Fibroblast of lung (primary cell): ENCODE measurements around the gene CSF2. TPM values are rescaled to one million over a fixed set of nuclear protein-coding genes. Genes with fewer than 3 reads are reported as not detected.

Experiments used
- DNase-seq, 2 donors: peaks; one replicate each; pipeline versions ENCODE4 v3.0.0 to v3.0.0-alpha.2; 2010; ENCODE audit warnings: low read depth in 2 of 2
- H2AFZ ChIP-seq: 2 replicates; pipeline ENCODE4 v1.5.1; 2012; ENCODE audit warnings: low read length, control low read depth, inconsistent platforms
- H3K27ac ChIP-seq: 2 replicates; pipeline ENCODE4 v1.5.1; 2011; ENCODE audit warnings: low read length, control low read depth; ENCODE audit not compliant: insufficient read depth
- H3K27me3 ChIP-seq: 2 replicates; pipeline ENCODE4 v1.5.1; 2011; ENCODE audit warnings: mild to moderate bottlenecking, low read length; ENCODE audit not compliant: control insufficient read depth, insufficient read depth
- H3K36me3 ChIP-seq: 2 replicates; pipeline ENCODE4 v1.5.1; 2011; ENCODE audit warnings: low read length; ENCODE audit not compliant: control insufficient read depth, insufficient read depth
- H3K4me1 ChIP-seq: 2 replicates; pipeline ENCODE4 v1.5.1; 2011; ENCODE audit warnings: low read length; ENCODE audit not compliant: control insufficient read depth, insufficient read depth; ENCODE audit errors: extremely low read depth
- H3K4me2 ChIP-seq: 2 replicates; pipeline ENCODE4 v1.5.1; 2011; ENCODE audit warnings: low read length, control low read depth; ENCODE audit not compliant: insufficient read depth; ENCODE audit errors: extremely low read depth
- H3K4me3 ChIP-seq, 4 experiments: fragments of 200-600 bp in 1 of 4; sonication (generic) in 1 of 4; replicated peaks in 1 of 4; 2 replicates each; pipeline ENCODE4 v1.5.1; 2011 to 2016; ENCODE audit warnings: low read length in 4 of 4, low read depth in 3 of 4, mild to moderate bottlenecking in 3 of 4, control low read depth in 2 of 4, inconsistent platforms in 1 of 4, mixed read lengths in 1 of 4; ENCODE audit not compliant: insufficient read depth in 1 of 4; ENCODE audit errors: control extremely low read depth in 1 of 4
- H3K79me2 ChIP-seq: 2 replicates; pipeline ENCODE4 v1.5.1; 2012; ENCODE audit warnings: mild to moderate bottlenecking, low read length, inconsistent platforms; ENCODE audit not compliant: control insufficient read depth, insufficient read depth
- H3K9ac ChIP-seq: 2 replicates; pipeline ENCODE4 v1.5.1; 2011; ENCODE audit warnings: mild to moderate bottlenecking, low read length, control low read depth; ENCODE audit not compliant: insufficient read depth
- H3K9me3 ChIP-seq: 2 replicates; pipeline ENCODE4 v1.5.1; 2012; ENCODE audit warnings: low read depth, low read length; ENCODE audit not compliant: control insufficient read depth, insufficient read depth
- H4K20me1 ChIP-seq: 2 replicates; pipeline ENCODE4 v1.5.1; 2011; ENCODE audit warnings: low read length; ENCODE audit not compliant: control insufficient read depth, insufficient read depth; ENCODE audit errors: extremely low read depth
- EZH2 ChIP-seq: IDR thresholded peaks from 2 replicates; pipeline ENCODE4 v1.5.1; 2012; ENCODE audit warnings: low read length, control low read depth, mild to moderate bottlenecking; ENCODE audit errors: missing control alignments
- polyA plus RNA-seq, 2 donors: library from polyadenylated mRNA; depleted of rRNA in 1 of 2; stranded (reverse) in 1 of 2; unstranded in 1 of 2; fragments of >200 nt; gene quantifications; 2 replicates each; pipeline ENCODE4 v1.2.1, GENCODE V29; 2011 to 2012; ENCODE audit warnings: missing spikeins in 1 of 2
- total RNA-seq: library from RNA; depleted of rRNA; stranded (reverse); fragments of >200 nt; gene quantifications from 2 replicates; pipeline ENCODE4 v1.2.1, GENCODE V29; 2014
- TF ChIP-seq, protein P1 (sequence below), 2 donors: IDR thresholded peaks in 1 of 2; conservative IDR thresholded peaks in 1 of 2; 1 replicate in 1 of 2; 2 replicates in 1 of 2; pipeline ENCODE4 v1.5.1; 2011 to 2012; ENCODE audit warnings: low read length in 2 of 2, control low read depth in 1 of 2, inconsistent platforms in 1 of 2, low read depth in 1 of 2, mild to moderate bottlenecking in 1 of 2

Gene CSF2
- total and polyA plus RNA-seq, 2 donors (not counting 1 experiment from before 2014, with no cell fraction given) = 0.09 to 0.66 TPM

DNA sequence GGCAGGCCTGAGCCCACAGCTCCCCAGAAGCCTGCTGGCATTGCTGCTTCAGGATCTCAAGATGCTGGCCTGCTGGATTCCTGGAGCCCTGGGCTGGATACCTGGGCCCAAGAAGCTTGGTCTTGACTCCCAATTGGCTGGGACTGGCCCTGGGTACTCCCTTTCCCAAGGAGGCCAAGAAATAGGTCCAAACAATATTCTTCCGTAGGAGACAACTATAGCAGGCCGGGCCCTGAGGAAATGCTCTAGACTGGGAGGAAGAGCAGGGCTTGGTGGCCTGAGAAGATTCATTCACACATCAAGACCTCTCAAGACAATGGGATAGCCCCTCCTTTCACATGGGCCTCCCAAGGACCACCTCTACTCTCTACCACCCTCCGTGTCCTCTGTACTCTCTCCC lies 7.9 kb downstream of the CSF2 start:
- DNase-seq = no peak
- H3K4me2 ChIP-seq = no peak overlapping the region

DNA sequence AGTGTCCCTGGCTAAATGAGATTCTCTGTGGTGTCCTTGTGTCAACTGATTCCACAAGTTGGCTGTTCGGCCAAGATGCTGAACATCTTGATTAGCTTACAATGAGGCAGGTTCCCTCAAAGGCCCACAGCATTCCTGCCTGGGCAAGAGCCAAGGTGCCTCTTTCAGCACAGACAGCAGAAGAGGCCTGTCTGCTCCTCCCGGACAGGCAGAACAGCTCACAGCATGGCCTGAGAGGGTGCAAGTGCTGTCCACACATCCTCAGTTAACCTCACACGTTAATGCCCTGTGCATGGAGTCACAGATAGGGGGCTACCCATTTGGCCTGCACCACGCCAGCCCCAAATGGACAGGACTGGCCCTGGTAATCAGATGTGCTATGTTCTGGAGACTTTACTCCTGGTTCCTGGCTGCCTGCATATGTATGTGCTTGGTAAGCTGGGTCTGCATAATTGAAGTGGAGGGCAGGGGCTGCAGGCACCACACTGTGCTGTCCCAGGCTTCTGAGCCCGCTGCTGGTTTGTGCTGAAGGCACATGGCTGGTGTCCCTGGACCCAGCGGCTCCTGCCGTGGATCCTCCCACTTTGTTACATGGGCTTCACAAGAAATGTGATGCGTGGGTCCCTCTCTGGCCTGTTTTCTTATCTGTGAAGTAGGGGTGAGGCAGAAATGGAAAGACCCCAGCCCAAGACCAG lies 8.9 kb downstream of the CSF2 start:
- TF ChIP-seq EZH2 = no peak
- TF ChIP-seq, protein P1, sequence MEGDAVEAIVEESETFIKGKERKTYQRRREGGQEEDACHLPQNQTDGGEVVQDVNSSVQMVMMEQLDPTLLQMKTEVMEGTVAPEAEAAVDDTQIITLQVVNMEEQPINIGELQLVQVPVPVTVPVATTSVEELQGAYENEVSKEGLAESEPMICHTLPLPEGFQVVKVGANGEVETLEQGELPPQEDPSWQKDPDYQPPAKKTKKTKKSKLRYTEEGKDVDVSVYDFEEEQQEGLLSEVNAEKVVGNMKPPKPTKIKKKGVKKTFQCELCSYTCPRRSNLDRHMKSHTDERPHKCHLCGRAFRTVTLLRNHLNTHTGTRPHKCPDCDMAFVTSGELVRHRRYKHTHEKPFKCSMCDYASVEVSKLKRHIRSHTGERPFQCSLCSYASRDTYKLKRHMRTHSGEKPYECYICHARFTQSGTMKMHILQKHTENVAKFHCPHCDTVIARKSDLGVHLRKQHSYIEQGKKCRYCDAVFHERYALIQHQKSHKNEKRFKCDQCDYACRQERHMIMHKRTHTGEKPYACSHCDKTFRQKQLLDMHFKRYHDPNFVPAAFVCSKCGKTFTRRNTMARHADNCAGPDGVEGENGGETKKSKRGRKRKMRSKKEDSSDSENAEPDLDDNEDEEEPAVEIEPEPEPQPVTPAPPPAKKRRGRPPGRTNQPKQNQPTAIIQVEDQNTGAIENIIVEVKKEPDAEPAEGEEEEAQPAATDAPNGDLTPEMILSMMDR (conservative IDR thresholded peaks at IDR 0.05 in 1 of 2, IDR thresholded peaks at IDR 0.05 in 1 of 2; ENCODE audit: low read depth in 1 of 2, low read length in 2 of 2) = no peak
- H4K20me1 ChIP-seq = no peaks in the 10 kb centered on the region
- H3K9ac ChIP-seq = no peak overlapping the region
- no peaks in the 10 kb centered on the region for H3K9me3 ChIP-seq
- no peak overlapping the region for H3K4me2 ChIP-seq
- H3K27me3 ChIP-seq = no peaks in the 10 kb centered on the region
- no peak overlapping the region for H2AFZ ChIP-seq
- H3K4me1 ChIP-seq = peaks cover 14% of the 10 kb centered on the region
- DNase-seq = no peak
- H3K4me3 ChIP-seq = no peak overlapping the region
- no peak overlapping the region for H3K27ac ChIP-seq
- H3K79me2 ChIP-seq = no peaks in the 10 kb centered on the region
- no peaks in the 10 kb centered on the region for H3K36me3 ChIP-seq

More for the DNA sequence above, 7.9 kb downstream of the CSF2 start:
- H3K4me1 ChIP-seq = peaks cover 8% of the 10 kb centered on the region
- no peak for TF ChIP-seq EZH2
- no peaks in the 10 kb centered on the region for H3K27me3 ChIP-seq
- H3K79me2 ChIP-seq = no peaks in the 10 kb centered on the region
- H4K20me1 ChIP-seq = no peaks in the 10 kb centered on the region
- no peaks in the 10 kb centered on the region for H3K36me3 ChIP-seq
- H2AFZ ChIP-seq = no peak overlapping the region
- no peak overlapping the region for H3K27ac ChIP-seq
- no peak overlapping the region for H3K4me3 ChIP-seq
- H3K9ac ChIP-seq = no peak overlapping the region
- no peaks in the 10 kb centered on the region for H3K9me3 ChIP-seq

DNA sequence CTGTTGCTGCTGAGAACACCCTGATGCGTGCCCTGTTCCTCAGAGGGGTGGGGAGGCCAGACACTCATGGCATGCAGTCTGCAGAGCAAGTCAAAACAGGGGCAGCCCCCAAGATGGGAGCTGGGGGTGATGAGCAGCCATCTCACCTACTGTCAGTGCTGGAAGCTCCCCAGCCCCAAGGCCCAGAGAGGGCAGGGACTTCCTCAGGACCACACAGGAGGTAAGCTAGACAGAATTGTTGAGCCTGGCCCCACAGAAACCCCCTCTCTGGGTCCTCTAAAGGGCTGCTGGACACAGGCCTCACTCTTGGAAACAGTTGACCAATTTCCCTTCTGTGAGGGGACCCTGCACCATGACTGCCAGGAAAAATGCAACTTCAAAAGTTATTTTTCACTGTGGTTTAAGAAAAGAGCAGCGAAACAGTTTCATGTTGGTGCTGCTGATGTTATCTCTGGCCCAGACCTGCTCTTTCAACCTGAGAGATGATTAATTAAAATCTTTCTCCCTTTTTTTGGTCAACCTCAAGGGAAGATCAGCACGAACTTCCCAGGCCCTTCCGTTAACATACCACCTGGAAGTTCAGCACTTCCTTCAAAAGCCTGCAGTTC lies 9.6 kb downstream of the CSF2 start:
- no peak for DNase-seq
- no peaks in the 10 kb centered on the region for H3K9me3 ChIP-seq
- no peak overlapping the region for H3K9ac ChIP-seq
- no peak overlapping the region for H2AFZ ChIP-seq
- TF ChIP-seq EZH2 = no peak
- TF ChIP-seq, protein P1 (conservative IDR thresholded peaks at IDR 0.05 in 1 of 2, IDR thresholded peaks at IDR 0.05 in 1 of 2; ENCODE audit: low read depth in 1 of 2, low read length in 2 of 2) = no peak
- H3K27me3 ChIP-seq = no peaks in the 10 kb centered on the region
- no peaks in the 10 kb centered on the region for H4K20me1 ChIP-seq
- no peak overlapping the region for H3K27ac ChIP-seq
- no peaks in the 10 kb centered on the region for H3K79me2 ChIP-seq
- no peak overlapping the region for H3K4me2 ChIP-seq
- H3K4me3 ChIP-seq = no peak overlapping the region
- H3K36me3 ChIP-seq = no peaks in the 10 kb centered on the region
- peaks cover 14% of the 10 kb centered on the region for H3K4me1 ChIP-seq
